Measurements from ENCODE around the gene PTTG1IP. TPM values are rescaled to one million over a fixed set of nuclear protein-coding genes. Genes with fewer than 3 reads are reported as not detected.

Gene PTTG1IP
- polyA plus RNA-seq (132 to 140 TPM (median 137 TPM) in 3 replicates), polyA minus RNA-seq (69.3 to 118 TPM (median 90.8 TPM) in 3 replicates)
- 97.7 TPM for polyA plus RNA-seq (2011; ENCODE audit: low read depth)
- polyA plus RNA-seq (2011; cell fraction: cytosol; rRNA removed) = 114 and 141 TPM in 2 replicates
- 152 and 154 TPM in 2 replicates for polyA plus RNA-seq (2011; cell fraction: nucleus; rRNA removed)
- polyA plus RNA-seq (2012; ENCODE audit: low replicate concordance) = 111 and 120 TPM in 2 replicates
- 232 TPM for polyA minus RNA-seq (2011; cell fraction: cytosol; rRNA and poly(A)+ RNA removed)
- polyA minus RNA-seq (2011; cell fraction: nucleus; rRNA and poly(A)+ RNA removed) = 92.1 and 106 TPM in 2 replicates

GRCh38 chr21:44873356-44874239 lies at the start of gene PTTG1IP:
Gene PTTG1IP, minus strand, starts transcription at chr21:44873690. Its CDS starts 74 bp downstream, at chr21:44873616.
- FAIRE-seq = no peak
- dilution Hi-C loops (cut with MboI; ENCODE audit: extremely low pct_ligation_motif_present, low sequenced_read_pairs) = no loop called here

DNA sequence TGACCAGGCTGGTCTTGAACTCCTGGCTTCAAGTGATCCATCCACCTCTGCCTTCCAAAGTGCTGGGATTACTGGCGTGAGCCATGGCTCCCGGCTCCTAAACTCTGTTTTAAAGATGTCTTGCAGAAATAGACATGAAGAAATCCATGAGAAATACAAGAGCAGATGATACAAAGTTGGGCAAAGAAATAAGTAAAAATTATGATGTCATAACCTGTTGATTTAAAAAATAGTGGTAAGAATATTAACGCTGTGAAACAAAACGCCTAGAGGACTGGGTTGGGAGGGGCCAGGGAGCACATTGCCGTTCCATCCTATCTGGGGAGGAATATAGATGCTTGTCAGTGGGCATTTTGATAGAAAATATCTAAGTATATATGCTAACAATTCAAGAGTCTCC lies 48.4 kb upstream of the PTTG1IP start:
- Histone ChIP-seq H3K9me3 (ENCODE audit: control insufficient read depth, low read depth, low read length) (no peaks in the 10 kb centered on the region), H3K9ac (ENCODE audit: control insufficient read depth, extremely low read depth, insufficient read depth, low read length) (no peak overlapping the region), H3K27me3 (ENCODE audit: control insufficient read depth, extremely low read depth, insufficient read depth, low read length) (peaks cover 12% of the 10 kb centered on the region), H2AFZ (ENCODE audit: control insufficient read depth, low read length) (no peak overlapping the region), H3K4me3 (ENCODE audit: control insufficient read depth in 2 of 3, extremely low read depth in 1 of 3, insufficient read depth in 2 of 3, low read depth in 1 of 3, low read length in 3 of 3) (no peak overlapping the region), H3K27ac (ENCODE audit: control insufficient read depth, insufficient read depth, low read length) (no peak overlapping the region), H4K20me1 (ENCODE audit: control insufficient read depth, extremely low read depth, insufficient read depth, low read length) (no peaks in the 10 kb centered on the region), H3K4me2 (ENCODE audit: control insufficient read depth, extremely low read depth, insufficient read depth, low read depth, low read length) (no peak overlapping the region), H3K79me2 (ENCODE audit: control insufficient read depth, insufficient read depth, low read length) (no peaks in the 10 kb centered on the region), H3K9me1 (ENCODE audit: control insufficient read depth, extremely low read depth, insufficient read depth, low read length) (no peaks in the 10 kb centered on the region), H3K4me1 (ENCODE audit: control insufficient read depth, extremely low read depth, insufficient read depth, low read length) (peaks cover 29% of the 10 kb centered on the region), H3K36me3 (ENCODE audit: control insufficient read depth in 2 of 2, extremely low read depth in 1 of 2, insufficient read depth in 2 of 2, low read length in 2 of 2) (no peaks in the 10 kb centered on the region)
- no peak for FAIRE-seq
- TF ChIP-seq, protein P1, sequence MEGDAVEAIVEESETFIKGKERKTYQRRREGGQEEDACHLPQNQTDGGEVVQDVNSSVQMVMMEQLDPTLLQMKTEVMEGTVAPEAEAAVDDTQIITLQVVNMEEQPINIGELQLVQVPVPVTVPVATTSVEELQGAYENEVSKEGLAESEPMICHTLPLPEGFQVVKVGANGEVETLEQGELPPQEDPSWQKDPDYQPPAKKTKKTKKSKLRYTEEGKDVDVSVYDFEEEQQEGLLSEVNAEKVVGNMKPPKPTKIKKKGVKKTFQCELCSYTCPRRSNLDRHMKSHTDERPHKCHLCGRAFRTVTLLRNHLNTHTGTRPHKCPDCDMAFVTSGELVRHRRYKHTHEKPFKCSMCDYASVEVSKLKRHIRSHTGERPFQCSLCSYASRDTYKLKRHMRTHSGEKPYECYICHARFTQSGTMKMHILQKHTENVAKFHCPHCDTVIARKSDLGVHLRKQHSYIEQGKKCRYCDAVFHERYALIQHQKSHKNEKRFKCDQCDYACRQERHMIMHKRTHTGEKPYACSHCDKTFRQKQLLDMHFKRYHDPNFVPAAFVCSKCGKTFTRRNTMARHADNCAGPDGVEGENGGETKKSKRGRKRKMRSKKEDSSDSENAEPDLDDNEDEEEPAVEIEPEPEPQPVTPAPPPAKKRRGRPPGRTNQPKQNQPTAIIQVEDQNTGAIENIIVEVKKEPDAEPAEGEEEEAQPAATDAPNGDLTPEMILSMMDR (optimal IDR thresholded peaks at IDR 0.05 in 1 of 3, IDR thresholded peaks at IDR 0.05 in 1 of 3, conservative IDR thresholded peaks at IDR 0.05 in 1 of 3; ENCODE audit: extremely low read depth in 1 of 3, insufficient read depth in 2 of 3, low read length in 3 of 3) = no peak
- no peak for TF ChIP-seq EZH2 (IDR thresholded peaks at IDR 0.05; ENCODE audit: low read length)
- dilution Hi-C loops (cut with MboI; ENCODE audit: extremely low pct_ligation_motif_present, low sequenced_read_pairs) = no loop called here
- DNase-seq (ENCODE audit: low read depth, low spot score) = no peak

More at GRCh38 chr21:44873356-44874239, at the start of gene PTTG1IP:
- no peaks in the 10 kb centered on the region for H3K36me3 ChIP-seq (ENCODE audit: control insufficient read depth in 2 of 2, extremely low read depth in 1 of 2, insufficient read depth in 2 of 2, low read length in 2 of 2)
- DNase-seq (ENCODE audit: low read depth, low spot score) = peak; percentile 82
- peaks cover 47% of the 10 kb centered on the region for H3K79me2 ChIP-seq (ENCODE audit: control insufficient read depth, insufficient read depth, low read length)
- no peaks in the 10 kb centered on the region for H3K9me3 ChIP-seq (ENCODE audit: control insufficient read depth, low read depth, low read length)
- peak within 1 kb of the TSS; percentile 82 to 92 (median 85) for H3K4me3 ChIP-seq (ENCODE audit: control insufficient read depth in 2 of 3, extremely low read depth in 1 of 3, insufficient read depth in 2 of 3, low read depth in 1 of 3, low read length in 3 of 3)
- peaks cover 48% of the 10 kb centered on the region for H3K4me1 ChIP-seq (ENCODE audit: control insufficient read depth, extremely low read depth, insufficient read depth, low read length)
- H4K20me1 ChIP-seq (ENCODE audit: control insufficient read depth, extremely low read depth, insufficient read depth, low read length) = peaks cover 33% of the 10 kb centered on the region
- no peaks in the 10 kb centered on the region for H3K27me3 ChIP-seq (ENCODE audit: control insufficient read depth, extremely low read depth, insufficient read depth, low read length)
- H3K9ac ChIP-seq (ENCODE audit: control insufficient read depth, extremely low read depth, insufficient read depth, low read length) = peak within 1 kb of the TSS; percentile 80
- H2AFZ ChIP-seq (ENCODE audit: control insufficient read depth, low read length) = peak within 1 kb of the TSS; percentile 85
- TF ChIP-seq, protein P1 (optimal IDR thresholded peaks at IDR 0.05 in 1 of 3, IDR thresholded peaks at IDR 0.05 in 1 of 3, conservative IDR thresholded peaks at IDR 0.05 in 1 of 3; ENCODE audit: extremely low read depth in 1 of 3, insufficient read depth in 2 of 3, low read length in 3 of 3) = no peak
- TF ChIP-seq EZH2 (IDR thresholded peaks at IDR 0.05; ENCODE audit: low read length) = no peak
- peaks cover 7% of the 10 kb centered on the region for H3K9me1 ChIP-seq (ENCODE audit: control insufficient read depth, extremely low read depth, insufficient read depth, low read length)
- H3K27ac ChIP-seq (ENCODE audit: control insufficient read depth, insufficient read depth, low read length) = peak within 1 kb of the TSS; percentile 69
- peak within 1 kb of the TSS; percentile 95 for H3K4me2 ChIP-seq (ENCODE audit: control insufficient read depth, extremely low read depth, insufficient read depth, low read depth, low read length)
